Measurements from ENCODE around the gene ALX1. TPM values are rescaled to one million over a fixed set of nuclear protein-coding genes. Genes with fewer than 3 reads are reported as not detected.
A peak's percentile ranks its signal among the peaks of the same experiment; 100 is the strongest.

The ALX1 gene
- total RNA-seq, 1 experiment from 2014 or later: 2.1 TPM

- H3K27me3 ChIP-seq (ENCODE audit: insufficient read depth, low read length): peaks cover 33% of the 10 kb centered on the region
These were observed 1.1 kb downstream of the ALX1 start for GRCh38 chr12:85280984-85281630.

More at GRCh38 chr12:85280984-85281630, 1.1 kb downstream of the ALX1 start:
- Histone ChIP-seq H3K4me2 (ENCODE audit: insufficient read depth, insufficient read length, low read length) (peak overlapping the region; percentile 87), H3K79me2 (ENCODE audit: insufficient read depth, low read length) (no peaks in the 10 kb centered on the region), H4K8ac (replicated peaks; ENCODE audit: insufficient read length, low read depth, low read length) (no peak overlapping the region), H2AK5ac (ENCODE audit: insufficient read length, low read length) (no peak overlapping the region), H2BK120ac (ENCODE audit: low read depth, low read length, poor library complexity, severe bottlenecking) (no peak overlapping the region), H3K27ac (ENCODE audit: insufficient read length, low read depth, low read length) (peak overlapping the region; percentile 72), H3K23me2 (ENCODE audit: insufficient read length, low read depth, low read length, poor library complexity, severe bottlenecking) (peaks cover 21% of the 10 kb centered on the region), H3K4me1 (ENCODE audit: insufficient read depth, low read length) (no peaks in the 10 kb centered on the region), H2BK5ac (ENCODE audit: insufficient read length, low read length) (no peak overlapping the region), H2AFZ (ENCODE audit: low read length) (peak overlapping the region; percentile 35), H3K14ac (ENCODE audit: insufficient read depth, low read length) (no peak overlapping the region), H3K23ac (ENCODE audit: insufficient read length, low read depth, low read length) (no peak overlapping the region), H3K79me1 (ENCODE audit: insufficient read depth, low read depth, low read length, poor library complexity, severe bottlenecking) (no peaks in the 10 kb centered on the region), H3K9ac (ENCODE audit: extremely low read depth, insufficient read length, low read length) (peak overlapping the region; percentile 42), H4K5ac (ENCODE audit: insufficient read length, low read depth, low read length) (no peak overlapping the region), H2BK15ac (ENCODE audit: low read depth, low read length) (no peak overlapping the region), H3K18ac (ENCODE audit: insufficient read length, low read depth, low read length) (no peak overlapping the region), H3K9me3 (ENCODE audit: control insufficient read depth, low read depth, low read length) (no peaks in the 10 kb centered on the region), H4K91ac (ENCODE audit: insufficient read length, low read depth, low read length) (no peak overlapping the region), H3K56ac (ENCODE audit: insufficient read length, low read depth, low read length) (no peak overlapping the region), H3T11ph (ENCODE audit: low read length) (no peak overlapping the region), H4K20me1 (ENCODE audit: control insufficient read depth, insufficient read depth, insufficient read length) (no peaks in the 10 kb centered on the region), H2BK20ac (ENCODE audit: low read depth, low read length, poor library complexity, severe bottlenecking) (no peak overlapping the region), H3K4ac (ENCODE audit: low read depth, low read length) (no peak overlapping the region), H2BK12ac (ENCODE audit: insufficient read length, low read depth, low read length) (no peak overlapping the region)
- TF ChIP-seq, protein P1, sequence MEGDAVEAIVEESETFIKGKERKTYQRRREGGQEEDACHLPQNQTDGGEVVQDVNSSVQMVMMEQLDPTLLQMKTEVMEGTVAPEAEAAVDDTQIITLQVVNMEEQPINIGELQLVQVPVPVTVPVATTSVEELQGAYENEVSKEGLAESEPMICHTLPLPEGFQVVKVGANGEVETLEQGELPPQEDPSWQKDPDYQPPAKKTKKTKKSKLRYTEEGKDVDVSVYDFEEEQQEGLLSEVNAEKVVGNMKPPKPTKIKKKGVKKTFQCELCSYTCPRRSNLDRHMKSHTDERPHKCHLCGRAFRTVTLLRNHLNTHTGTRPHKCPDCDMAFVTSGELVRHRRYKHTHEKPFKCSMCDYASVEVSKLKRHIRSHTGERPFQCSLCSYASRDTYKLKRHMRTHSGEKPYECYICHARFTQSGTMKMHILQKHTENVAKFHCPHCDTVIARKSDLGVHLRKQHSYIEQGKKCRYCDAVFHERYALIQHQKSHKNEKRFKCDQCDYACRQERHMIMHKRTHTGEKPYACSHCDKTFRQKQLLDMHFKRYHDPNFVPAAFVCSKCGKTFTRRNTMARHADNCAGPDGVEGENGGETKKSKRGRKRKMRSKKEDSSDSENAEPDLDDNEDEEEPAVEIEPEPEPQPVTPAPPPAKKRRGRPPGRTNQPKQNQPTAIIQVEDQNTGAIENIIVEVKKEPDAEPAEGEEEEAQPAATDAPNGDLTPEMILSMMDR (conservative IDR thresholded peaks at IDR 0.05): no peak
- peaks cover 19 to 37% of the 10 kb centered on the region in 2 experiments for H3K4me1 Mint-ChIP-seq
- no peaks in the 10 kb centered on the region; a peak in 1 of 7 replicates for H3K36me3 Mint-ChIP-seq (ENCODE audit: insufficient read depth in 1 of 3, low read depth in 3 of 3)
- no peak for DNase-seq
- WGBS (ENCODE audit: extremely low coverage, insufficient read length, low lambda C conversion rate): no CpG with 5 or more reads among the region's 15 CpGs
- peak overlapping the region; percentile 94 to 99 (median 94); a peak in 5 of 7 replicates for H3K27ac Mint-ChIP-seq
- H3K27me3 Mint-ChIP-seq (ENCODE audit: low read depth): peaks cover 48% of the 10 kb centered on the region
- H3K9me3 Mint-ChIP-seq: peaks cover 0 to 3% of the 10 kb centered on the region in 2 experiments; a peak in 1 of 5 replicates
- peak overlapping the region; percentile 87 to 99 for H3K4me3 Mint-ChIP-seq

Measured in H9 (cell line).